GM12878 (cell line): ENCODE results near the gene RANBP3. TPM values are rescaled to one million over a fixed set of nuclear protein-coding genes. Genes with fewer than 3 reads are reported as not detected.

Experiments
- ATAC-seq: fragments of 200-7000 bp; cut with Tn5 transposase; 3 replicates; pipeline ENCODE4 v1.9.1; 2020; ENCODE audit warnings: mild to moderate bottlenecking, moderate library complexity
- BruUV-seq: library from RNA; stranded (reverse); fragments of 400-500 nt; replicated peaks from 2 replicates; lab custom pipeline; 2021; lab: Mats Ljungman, UMichigan
- CTCF ChIA-PET: fragments of 300-600 bp; sonication (Branson Sonifier 250); formaldehyde crosslinking; extraction: SDS; loops from one replicate; lab custom pipeline; 2021; ENCODE audit warnings: inconsistent platforms; lab: Yijun Ruan, JAX
- POLR2A ChIA-PET: fragments of 350-600 bp; formaldehyde crosslinking; extraction: SDS; loops from one replicate; lab custom pipeline; 2021; ENCODE audit warnings: inconsistent platforms; lab: Charles Lee
- RAD21 ChIA-PET: fragments of 300-600 bp; sonication (Branson Sonifier 250); formaldehyde crosslinking; loops from one replicate; lab custom pipeline; 2023; ENCODE audit warnings: antibody characterized with exemption; ENCODE audit not compliant: unreplicated experiment; lab: Charles Lee
- SMC1A ChIA-PET: fragments of 300-600 bp; sonication (Branson Sonifier 250); formaldehyde crosslinking; loops from one replicate; lab custom pipeline; 2023; ENCODE audit not compliant: unreplicated experiment, uncharacterized antibody; lab: Charles Lee
- DNase-seq: peaks from one replicate; pipeline ENCODE4 v3.0.0-alpha.2; 2011; ENCODE audit warnings: low read depth, low spot score
- FAIRE-seq: peaks from 3 replicates; lab custom pipeline; 2011; peaks lifted over from hg19 to GRCh38; lab: Jason Lieb, UNC
- H2AFZ ChIP-seq: 2 replicates; pipeline ENCODE4 v1.6.0; 2011; ENCODE audit warnings: low read depth, low read length, control low read depth; ENCODE audit not compliant: control insufficient read depth
- H3K27ac ChIP-seq: 2 replicates; pipeline ENCODE4 v1.5.1; 2011; ENCODE audit warnings: control low read depth; ENCODE audit not compliant: control insufficient read depth, insufficient read depth
- H3K27me3 ChIP-seq, 2 experiments: replicated peaks in 1 of 2; 2 replicates each; pipeline versions ENCODE4 v1.6.0 to v1.6.1; 2011; ENCODE audit warnings: low read length in 1 of 2; ENCODE audit not compliant: control insufficient read depth in 2 of 2, insufficient read depth in 2 of 2
- H3K36me3 ChIP-seq, 2 experiments: 2 replicates each; pipeline ENCODE4 v1.5.1; 2011; ENCODE audit warnings: low read length in 1 of 2; ENCODE audit not compliant: control insufficient read depth in 2 of 2, insufficient read depth in 2 of 2
- H3K4me1 ChIP-seq: 2 replicates; pipeline ENCODE4 v1.6.1; 2011; ENCODE audit warnings: mild to moderate bottlenecking, low read length, moderate library complexity, mixed read lengths; ENCODE audit not compliant: control insufficient read depth, insufficient read depth
- H3K4me2 ChIP-seq: 2 replicates; pipeline ENCODE4 v1.6.0; 2011; ENCODE audit warnings: control low read depth; ENCODE audit not compliant: control insufficient read depth, insufficient read depth
- H3K4me3 ChIP-seq: fragments of 200-600 bp; sonication (generic); 2 replicates; pipeline ENCODE4 v1.5.1; 2016
- H3K79me2 ChIP-seq: 2 replicates; pipeline ENCODE4 v1.6.0; 2011; ENCODE audit warnings: low read length; ENCODE audit not compliant: control insufficient read depth, insufficient read depth
- H3K9ac ChIP-seq: 2 replicates; pipeline ENCODE4 v1.8.0; 2011; ENCODE audit warnings: low read length, control low read depth, mixed read lengths; ENCODE audit not compliant: control insufficient read depth, insufficient read depth
- H3K9me3 ChIP-seq: replicated peaks from 3 replicates; pipeline ENCODE4 v1.5.1; 2011; ENCODE audit warnings: mild to moderate bottlenecking, low read length; ENCODE audit not compliant: control insufficient read depth, insufficient read depth
- H4K20me1 ChIP-seq: 2 replicates; pipeline ENCODE4 v1.6.0; 2011; ENCODE audit not compliant: control insufficient read depth, insufficient read depth
- BHLHE40 ChIP-seq, 2 experiments: fragments of 450-650 bp in 1 of 2; IDR thresholded peaks; 2 replicates each; pipeline ENCODE4 v1.6.1; 2011 to 2017; ENCODE audit warnings: low read depth in 2 of 2, borderline replicate concordance in 1 of 2, improper control_type of control experiment in 1 of 2, low read length in 1 of 2, mild to moderate bottlenecking in 1 of 2
- CHD1 ChIP-seq: IDR thresholded peaks from 2 replicates; pipeline ENCODE4 v1.6.1; 2012; ENCODE audit warnings: low read depth, low read length, improper control_type of control experiment
- ESRRA ChIP-seq: IDR thresholded peaks from 2 replicates; pipeline ENCODE4 v1.6.1; 2012; ENCODE audit warnings: mild to moderate bottlenecking, low read length, improper control_type of control experiment
- ETV6 ChIP-seq, 2 experiments: fragments of 450-650 bp in 1 of 2; IDR thresholded peaks in 1 of 2; conservative IDR thresholded peaks in 1 of 2; 2 replicates each; pipeline ENCODE4 v1.6.1; 2014; ENCODE audit warnings: antibody characterized with exemption in 1 of 2, borderline replicate concordance in 1 of 2, low read depth in 1 of 2, mild to moderate bottlenecking in 1 of 2, moderate library complexity in 1 of 2
- GABPA ChIP-seq: IDR thresholded peaks from 2 replicates; pipeline ENCODE4 v1.6.1; 2014; ENCODE audit warnings: antibody characterized with exemption, low read depth, mild to moderate bottlenecking, inconsistent platforms
- IRF5 ChIP-seq: fragments of 450-650 bp; IDR thresholded peaks from 2 replicates; pipeline ENCODE4 v1.6.1; 2017; ENCODE audit warnings: borderline replicate concordance
- NBN ChIP-seq: fragments of 450-650 bp; IDR thresholded peaks from 2 replicates; pipeline ENCODE4 v1.6.1; 2016
- NFYA ChIP-seq: IDR thresholded peaks from 2 replicates; pipeline ENCODE4 v1.6.1; 2011; ENCODE audit warnings: low read depth, mild to moderate bottlenecking, low read length, improper control_type of control experiment, borderline replicate concordance
- POLR2A ChIP-seq: IDR thresholded peaks from 2 replicates; pipeline ENCODE4 v1.6.1; 2011; ENCODE audit warnings: low read depth, mild to moderate bottlenecking, low read length
- POLR2AphosphoS2 ChIP-seq: IDR thresholded peaks from 2 replicates; pipeline ENCODE4 v1.6.1; 2011; ENCODE audit warnings: low read depth, mild to moderate bottlenecking, low read length, improper control_type of control experiment, moderate library complexity
- POLR2AphosphoS5 ChIP-seq: IDR thresholded peaks from 2 replicates; pipeline ENCODE4 v1.6.1; 2011; ENCODE audit warnings: mild to moderate bottlenecking, low read length, inconsistent platforms
- RELA ChIP-seq: fragments of 450-650 bp; IDR thresholded peaks from 2 replicates; pipeline ENCODE4 v1.8.0; 2014; ENCODE audit warnings: borderline replicate concordance; ENCODE audit not compliant: partially characterized antibody
- SMAD1 ChIP-seq: fragments of 450-650 bp; IDR thresholded peaks from 2 replicates; pipeline ENCODE4 v1.6.1; 2018; ENCODE audit warnings: mild to moderate bottlenecking, low read depth; ENCODE audit not compliant: partially characterized antibody
- TCF12 ChIP-seq: IDR thresholded peaks from 2 replicates; pipeline ENCODE4 v1.6.1; 2011; ENCODE audit warnings: low read depth, mild to moderate bottlenecking, low read length
- WRNIP1 ChIP-seq: IDR thresholded peaks from 2 replicates; pipeline ENCODE4 v1.6.1; 2011; ENCODE audit warnings: low read depth, low read length, improper control_type of control experiment, borderline replicate concordance
- ZNF217 ChIP-seq: fragments of 450-650 bp; IDR thresholded peaks from 2 replicates; pipeline ENCODE4 v1.6.1; 2017; ENCODE audit warnings: antibody characterized with exemption, mild to moderate bottlenecking
- WGBS: methylation state at CpG from one replicate; pipeline ENCODE4 v1.1.6; 2016; ENCODE audit warnings: low lambda C conversion rate; ENCODE audit not compliant: insufficient replicate concordance, insufficient coverage; ENCODE audit errors: missing lambda C conversion rate; 5-methylcytosine and 5-hydroxymethylcytosine counted together
- in situ Hi-C: fragments of 300-500 bp; cut with MboI; formaldehyde crosslinking; loops from 9 replicates; pipeline ENCODE4 v1.14.3; 2018; ENCODE audit warnings: mixed read lengths
- intact Hi-C: fragments of 100-400 bp; cut with micrococcal nuclease; formaldehyde crosslinking; loops from one replicate; pipeline ENCODE4 v1.14.2; 2022; ENCODE audit not compliant: unreplicated experiment
- polyA plus RNA-seq, 11 experiments: library from polyadenylated mRNA; depleted of rRNA in 4 of 11; unstranded in 6 of 11; stranded (reverse) in 5 of 11; fragments of >200 nt; fragmentation: Nextera tagmentation in 4 of 11; fragmentation: Illumina TruSeq in 1 of 11; extraction: Ambion mirVana in 4 of 11; extraction: Trizol in 1 of 11; gene quantifications; 1 replicate in 1 of 11; 2 replicates in 10 of 11; pipeline versions ENCODE4 v1.2.1 to v1.2.3, GENCODE V29; 2011 to 2016; ENCODE audit warnings: inconsistent platforms in 2 of 11, missing spikeins in 2 of 11, low read depth in 1 of 11
- total RNA-seq, 4 experiments: library from RNA; depleted of rRNA in 3 of 4; stranded (reverse); fragments of >200 nt in 3 of 4; fragmentation: Illumina TruSeq in 1 of 4; extraction: Trizol in 1 of 4; gene quantifications; 2 replicates each; pipeline versions ENCODE4 v1.2.1 to v1.2.3, GENCODE V29; 2013 to 2021

The RANBP3 gene
- total and polyA plus RNA-seq, 10 of the 15 experiments (the other 5 are each of a cell fraction or from before 2014, with no cell fraction given), result 1.1 to 81.6 (median 60.0) TPM

- in situ Hi-C loops (no loop called here), intact Hi-C loops (no loop called here)
- Histone ChIP-seq H3K79me2 (no peaks in the 10 kb centered on the region; the same call in 1 of the 2 replicates), H3K4me3 (no peak overlapping the region), H3K36me3 (peaks cover 3 to 13% of the 10 kb centered on the region in 2 experiments; a peak in 3 of 4 replicates), H4K20me1 (peaks cover 3% of the 10 kb centered on the region; the same call in 1 of the 2 replicates), H3K9ac (no peak overlapping the region), H3K27ac (no peak overlapping the region), H3K27me3 (no peaks in the 10 kb centered on the region), H3K4me2 (no peak overlapping the region), H3K9me3 (no peaks in the 10 kb centered on the region), H2AFZ (no peak overlapping the region), H3K4me1 (no peaks in the 10 kb centered on the region)
- BruUV-seq, result TSS peak; percentile 27
- FAIRE-seq (no peak), ATAC-seq (no peak), DNase-seq (no peak)
- ChIA-PET SMC1A (no interaction called here), RAD21 (no interaction called here), POLR2A (no interaction called here), CTCF (interaction anchor here (0.8 to 1.1 kb wide), 2 partner anchors 9 to 207 kb away, joined by 4 to 5 read pairs; partner anchors contain the start of gene NDUFA11)
- TF ChIP-seq CHD1 (no peak), POLR2AphosphoS5 (0 out of 2 replicates have a peak, but pooled peaks have one; percentile 9), SMAD1 (no peak), POLR2A (peak; percentile 59), GABPA (no peak)
- 91% methylated on average over 28 of the region's 28 CpGs for WGBS
These were observed 83.8 kb downstream of the RANBP3 start for GRCh38 chr19:5893907-5894703.

GRCh38 chr19:5893296-5893903, 84.5 kb downstream of the RANBP3 start:
- Histone ChIP-seq H3K4me2 (no peak overlapping the region), H3K4me1 (no peaks in the 10 kb centered on the region), H3K79me2 (no peaks in the 10 kb centered on the region; the same call in 1 of the 2 replicates), H4K20me1 (peaks cover 3% of the 10 kb centered on the region; the same call in 1 of the 2 replicates), H3K27me3 (no peaks in the 10 kb centered on the region), H3K4me3 (no peak overlapping the region), H2AFZ (no peak overlapping the region), H3K27ac (no peak overlapping the region), H3K9ac (no peak overlapping the region), H3K36me3 (peaks cover 3 to 13% of the 10 kb centered on the region in 2 experiments; a peak in 3 of 4 replicates), H3K9me3 (no peaks in the 10 kb centered on the region)
- ATAC-seq, result no peak
- BruUV-seq, result no TSS peak
- RAD21 ChIA-PET, result no interaction called here
- 77% methylated on average over 13 of the region's 13 CpGs for WGBS
- SMC1A ChIA-PET, result no interaction called here
- no peak for FAIRE-seq
- in situ Hi-C loops, result no loop called here
- intact Hi-C loops, result no loop called here
- CTCF ChIA-PET, result interaction anchor here (0.6 to 1.4 kb wide), 4 partner anchors 8 to 207 kb away, joined by 3 to 8 read pairs (median 4); partner anchors contain the start of genes NDUFA11 and NRTN
- DNase-seq, result no peak
- POLR2A ChIA-PET, result interaction anchor here (0.6 to 1.0 kb wide), 2 partner anchors 10 to 75 kb away, joined by 4 read pairs; no protein-coding TSS in a partner anchor
- TF ChIP-seq NFYA (no peak), NBN (no peak), ESRRA (no peak), POLR2AphosphoS2 (no peak), TCF12 (no peak), IRF5 (no peak), RELA (no peak), WRNIP1 (no peak), ETV6 (conservative IDR thresholded peaks at IDR 0.05 in 1 of 2, IDR thresholded peaks at IDR 0.05 in 1 of 2; ENCODE audit: borderline replicate concordance in 1 of 2, low read depth in 1 of 2) (no peak), BHLHE40 (IDR thresholded peaks at IDR 0.05; ENCODE audit: borderline replicate concordance in 1 of 2, low read depth in 2 of 2, low read length in 1 of 2) (no peak), ZNF217 (no peak)
